HEK293T (cell line): ENCODE results near the gene CASS4.
"Not testable (repeated sequence)": the region's sequence is repeated elsewhere in the genome, so short reads cannot be mapped to it uniquely, and the experiment has no call there.

ENCODE experiments used
- CTCF ChIA-PET: fragments of 350-600 bp; formaldehyde crosslinking; extraction: SDS; loops from one replicate; lab custom pipeline; 2021; ENCODE audit warnings: antibody characterized with exemption, inconsistent platforms; lab: Yijun Ruan, JAX
- POLR2A ChIA-PET: fragments of 350-600 bp; formaldehyde crosslinking; extraction: SDS; loops from one replicate; lab custom pipeline; 2020; ENCODE audit warnings: antibody characterized with exemption, inconsistent platforms; lab: Yijun Ruan, JAX
- DNase-seq: peaks from one replicate; pipeline ENCODE4 v3.0.0; 2012; ENCODE audit warnings: mixed read lengths; ENCODE audit errors: extremely low spot score
- ARNT ChIP-seq: fragments of 450-650 bp; IDR thresholded peaks from 2 replicates; pipeline ENCODE4 v1.6.1; 2017; ENCODE audit warnings: mild to moderate bottlenecking
- BHLHE40 ChIP-seq: fragments of 450-650 bp; IDR thresholded peaks from 2 replicates; pipeline ENCODE4 v1.6.1; 2016; ENCODE audit warnings: mild to moderate bottlenecking, moderate library complexity, borderline replicate concordance
- CTBP1 ChIP-seq: fragments of 450-650 bp; IDR thresholded peaks from 2 replicates; pipeline ENCODE4 v1.6.1; 2016; ENCODE audit warnings: borderline replicate concordance
- ELF4 ChIP-seq: fragments of 450-650 bp; IDR thresholded peaks from 2 replicates; pipeline ENCODE4 v1.6.1; 2017; ENCODE audit warnings: antibody characterized with exemption
- FOXA1 ChIP-seq: fragments of 450-650 bp; IDR thresholded peaks from 2 replicates; pipeline ENCODE4 v1.6.1; 2016; ENCODE audit warnings: mild to moderate bottlenecking
- FOXK2 ChIP-seq: fragments of 450-650 bp; IDR thresholded peaks from 2 replicates; pipeline ENCODE4 v1.6.1; 2016; ENCODE audit warnings: mild to moderate bottlenecking
- FOXM1 ChIP-seq: fragments of 450-650 bp; IDR thresholded peaks from 2 replicates; pipeline ENCODE4 v1.6.1; 2017; ENCODE audit warnings: mild to moderate bottlenecking, borderline replicate concordance
- HDGF ChIP-seq: fragments of 450-650 bp; IDR thresholded peaks from 2 replicates; pipeline ENCODE4 v1.6.1; 2017; ENCODE audit warnings: antibody characterized with exemption, borderline replicate concordance
- L3MBTL2 ChIP-seq: fragments of 450-650 bp; conservative IDR thresholded peaks from 2 replicates; pipeline ENCODE4 v1.6.1; 2016; ENCODE audit warnings: mild to moderate bottlenecking
- LEF1 ChIP-seq: fragments of 450-650 bp; IDR thresholded peaks from 2 replicates; pipeline ENCODE4 v1.6.1; 2017; ENCODE audit warnings: mild to moderate bottlenecking, borderline replicate concordance
- NFRKB ChIP-seq: fragments of 450-650 bp; IDR thresholded peaks from 2 replicates; pipeline ENCODE4 v1.6.1; 2016; ENCODE audit warnings: mild to moderate bottlenecking, moderate library complexity
- PKNOX1 ChIP-seq: fragments of 450-650 bp; IDR thresholded peaks from 2 replicates; pipeline ENCODE4 v1.6.1; 2016
- SP1 ChIP-seq: fragments of 450-650 bp; IDR thresholded peaks from 2 replicates; pipeline ENCODE4 v1.6.1; 2017
- SUZ12 ChIP-seq: fragments of 450-650 bp; IDR thresholded peaks from 2 replicates; pipeline ENCODE4 v1.6.1; 2016; ENCODE audit warnings: mild to moderate bottlenecking
- TARDBP ChIP-seq: fragments of 450-650 bp; IDR thresholded peaks from 2 replicates; pipeline ENCODE4 v1.6.1; 2016
- ZNF384 ChIP-seq: fragments of 450-650 bp; IDR thresholded peaks from 2 replicates; pipeline ENCODE4 v1.6.1; 2016

The CASS4 gene

GRCh38 chr20:56383334-56383733 lies 28.7 kb upstream of the CASS4 start:
- ChIA-PET POLR2A (interaction anchor here (1.4 kb wide), 1 partner anchor 8 kb away, joined by 11 read pairs; the partner anchor contains the start of genes AURKA and CSTF1), CTCF (no interaction called here)
- DNase-seq, result no peak
- TF ChIP-seq ARNT (no peak), L3MBTL2 (no peak), TARDBP (no peak), ZNF384 (no peak), BHLHE40 (no peak), FOXM1 (no peak), SP1 (no peak), LEF1 (no peak), PKNOX1 (no peak), ELF4 (no peak), CTBP1 (no peak), FOXK2 (no peak), HDGF (no peak), NFRKB (no peak)

- ChIA-PET CTCF (no interaction called here), POLR2A (no interaction called here)
- TF ChIP-seq HDGF (no peak), FOXA1 (no peak), PKNOX1 (no peak), ELF4 (no peak), SUZ12 (no peak), FOXK2 (no peak), L3MBTL2 (no peak), TARDBP (no peak), LEF1 (no peak), BHLHE40 (no peak), CTBP1 (no peak), SP1 (no peak), ZNF384 (no peak), NFRKB (no peak)
- no peak for DNase-seq
Observed at GRCh38 chr20:56385130-56385529, 26.9 kb upstream of the CASS4 start.

- POLR2A ChIA-PET, result no interaction called here
- CTCF ChIA-PET, result no interaction called here
- DNase-seq, result no peak
- no peak for TF ChIP-seq SUZ12
- no peak for TF ChIP-seq NFRKB
- no peak for TF ChIP-seq BHLHE40
Observed at GRCh38 chr20:56386219-56386618, 25.8 kb upstream of the CASS4 start.

GRCh38 chr20:56388882-56389281 lies 23.2 kb upstream of the CASS4 start:
- ChIA-PET CTCF (interaction anchor here (0.7 kb wide), 1 partner anchor 1547 kb away, joined by 3 read pairs; no protein-coding TSS in a partner anchor), POLR2A (interaction anchor here (0.8 kb wide), 1 partner anchor 29 kb away, joined by 4 read pairs; no protein-coding TSS in a partner anchor)
- DNase-seq, result no peak
- TF ChIP-seq ZNF384, result no peak
- no peak for TF ChIP-seq CTBP1
- no peak for TF ChIP-seq SUZ12
- TF ChIP-seq HDGF, result no peak
- TF ChIP-seq NFRKB, result no peak
- no peak for TF ChIP-seq ARNT
- no peak for TF ChIP-seq ELF4
- TF ChIP-seq FOXK2, result no peak
- TF ChIP-seq SP1, result no peak
- TF ChIP-seq TARDBP, result no peak
- TF ChIP-seq FOXM1, result no peak
- no peak for TF ChIP-seq BHLHE40

GRCh38 chr20:56389807-56390206 lies 22.3 kb upstream of the CASS4 start:
- POLR2A ChIA-PET, result no interaction called here
- TF ChIP-seq CTBP1 (no peak), LEF1 (no peak), TARDBP (no peak), SP1 (no peak), ARNT (no peak), HDGF (no peak), ELF4 (no peak), ZNF384 (no peak), BHLHE40 (no peak), L3MBTL2 (no peak), FOXM1 (no peak), PKNOX1 (no peak), FOXK2 (no peak), FOXA1 (no peak)
- CTCF ChIA-PET, result no interaction called here
- no peak for DNase-seq

- DNase-seq, CTCF ChIA-PET, POLR2A ChIA-PET: not testable (repeated sequence)
Observed at GRCh38 chr20:56390396-56390795, 21.7 kb upstream of the CASS4 start.

- CTCF ChIA-PET, result no interaction called here
- POLR2A ChIA-PET, result interaction anchor here (1.5 to 1.9 kb wide), 2 partner anchors 8 to 18 kb away, joined by 4 to 11 read pairs; no protein-coding TSS in a partner anchor
- TF ChIP-seq FOXA1 (no peak), ARNT (no peak), LEF1 (no peak), FOXM1 (no peak), ELF4 (no peak), BHLHE40 (no peak), FOXK2 (no peak), NFRKB (no peak), CTBP1 (no peak), SUZ12 (no peak), L3MBTL2 (no peak), TARDBP (no peak)
- no peak for DNase-seq
Observed at GRCh38 chr20:56391037-56391436, 21.0 kb upstream of the CASS4 start.
